GM21390 (cell line): Measurements from ENCODE around the gene SCO2.

ENCODE experiments used
- ATAC-seq: cut with Tn5 transposase; IDR thresholded peaks from one replicate; pipeline ENCODE4 v1.9.1; 2021; ENCODE audit not compliant: unreplicated experiment

Gene SCO2

DNA sequence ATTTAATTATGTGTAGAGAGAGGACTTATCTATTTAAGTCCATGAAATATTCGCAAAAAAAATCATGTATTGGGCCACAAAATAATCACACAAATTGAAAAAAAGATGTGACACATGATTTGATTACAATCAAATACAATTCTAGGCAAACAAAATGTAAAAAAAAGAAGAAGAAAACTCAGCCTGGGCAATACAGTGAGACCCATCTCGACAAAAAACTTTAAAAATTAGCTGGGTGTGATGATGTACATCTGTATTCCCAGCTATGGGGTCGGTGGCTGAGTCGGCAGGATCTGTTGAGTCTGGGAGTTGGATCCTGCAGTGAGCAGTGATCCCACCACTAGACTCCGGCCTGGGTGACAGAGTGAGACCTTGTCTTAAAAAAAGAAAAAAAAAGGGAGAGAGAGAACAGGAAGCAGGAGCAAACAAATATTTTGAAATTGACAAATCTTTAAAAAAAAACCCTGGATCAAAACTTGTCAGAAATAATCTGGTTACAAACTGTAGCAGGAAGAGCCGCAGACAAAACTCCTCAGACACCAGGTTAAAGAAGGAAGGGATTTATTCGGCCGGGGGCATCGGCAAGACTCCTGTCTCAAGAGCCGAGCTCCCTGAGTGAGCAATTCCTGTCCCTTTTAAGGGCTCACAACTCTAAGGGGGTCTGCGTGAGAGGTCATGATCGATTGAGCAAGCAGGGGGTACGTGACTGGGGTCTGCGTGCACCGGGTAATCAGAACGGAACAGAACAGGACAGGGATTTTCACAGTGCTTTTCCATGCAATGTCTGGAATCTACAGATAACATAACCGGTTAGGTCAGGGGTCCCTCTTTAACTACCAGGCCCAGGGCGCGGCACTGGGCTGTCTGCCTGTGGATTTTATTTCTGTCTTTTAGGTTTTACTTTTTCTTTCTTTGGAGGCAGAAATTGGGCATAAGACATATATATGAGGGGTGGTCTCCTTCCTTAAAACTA, 7.7 kb upstream of the SCO2 start:
- ATAC-seq: no peak

DNA sequence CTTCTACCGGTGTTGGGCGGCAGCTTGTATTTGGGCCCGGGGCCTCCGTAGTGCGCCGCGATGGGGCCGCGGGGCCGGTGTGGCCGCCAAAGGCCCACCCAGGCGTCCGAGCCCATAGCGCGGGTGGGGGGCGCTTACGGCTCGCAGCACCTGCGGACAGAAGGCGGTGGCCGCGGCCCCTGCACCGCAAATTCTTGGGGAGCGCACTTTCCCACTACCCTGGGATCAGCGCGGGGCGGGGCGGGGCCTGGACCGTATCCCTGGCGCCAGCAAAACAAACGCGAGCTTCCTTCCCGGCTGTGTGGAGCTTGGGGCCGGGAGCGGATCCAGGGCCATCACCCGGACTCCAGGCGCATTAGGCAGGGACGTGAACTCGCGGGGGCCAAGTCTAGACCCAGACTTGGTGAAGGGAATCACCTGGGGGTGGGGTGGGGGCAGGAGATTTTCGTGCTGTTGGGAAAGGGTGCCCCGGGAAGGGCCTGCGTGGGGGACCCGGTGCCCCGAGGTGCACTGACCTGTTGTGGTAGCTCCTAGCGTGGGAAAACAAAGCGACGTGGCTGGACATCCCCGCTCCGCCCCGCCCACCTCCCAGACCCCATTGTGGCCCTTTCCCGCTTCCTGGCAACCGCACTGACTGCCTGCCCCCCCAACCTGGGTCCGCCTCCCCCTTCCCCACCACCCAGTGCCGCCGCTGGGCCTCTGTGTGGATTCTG, 6.7 kb upstream of the SCO2 start:
- no peak for ATAC-seq

DNA sequence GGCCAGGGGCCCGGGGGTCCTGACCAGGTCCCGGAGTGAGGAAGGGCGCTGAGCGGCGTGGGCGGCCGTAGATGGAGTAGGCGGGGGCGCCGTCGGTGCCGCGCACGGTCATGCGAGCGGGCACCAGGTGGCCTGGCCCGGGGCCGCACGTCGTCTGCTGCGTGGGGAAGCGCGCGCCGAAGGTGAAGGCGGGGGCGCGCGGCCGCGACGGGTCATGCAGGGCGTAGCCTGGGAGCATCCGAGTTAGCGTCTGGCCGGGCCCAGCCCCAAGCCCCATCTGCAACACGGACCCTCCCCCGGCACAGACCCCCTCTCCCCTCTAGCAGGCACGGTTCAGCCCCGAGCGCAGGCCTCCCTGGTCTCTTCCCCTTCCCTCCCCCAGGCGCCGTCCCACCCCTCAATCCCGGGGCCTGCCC, 6.2 kb upstream of the SCO2 start:
- no peak for ATAC-seq

DNA sequence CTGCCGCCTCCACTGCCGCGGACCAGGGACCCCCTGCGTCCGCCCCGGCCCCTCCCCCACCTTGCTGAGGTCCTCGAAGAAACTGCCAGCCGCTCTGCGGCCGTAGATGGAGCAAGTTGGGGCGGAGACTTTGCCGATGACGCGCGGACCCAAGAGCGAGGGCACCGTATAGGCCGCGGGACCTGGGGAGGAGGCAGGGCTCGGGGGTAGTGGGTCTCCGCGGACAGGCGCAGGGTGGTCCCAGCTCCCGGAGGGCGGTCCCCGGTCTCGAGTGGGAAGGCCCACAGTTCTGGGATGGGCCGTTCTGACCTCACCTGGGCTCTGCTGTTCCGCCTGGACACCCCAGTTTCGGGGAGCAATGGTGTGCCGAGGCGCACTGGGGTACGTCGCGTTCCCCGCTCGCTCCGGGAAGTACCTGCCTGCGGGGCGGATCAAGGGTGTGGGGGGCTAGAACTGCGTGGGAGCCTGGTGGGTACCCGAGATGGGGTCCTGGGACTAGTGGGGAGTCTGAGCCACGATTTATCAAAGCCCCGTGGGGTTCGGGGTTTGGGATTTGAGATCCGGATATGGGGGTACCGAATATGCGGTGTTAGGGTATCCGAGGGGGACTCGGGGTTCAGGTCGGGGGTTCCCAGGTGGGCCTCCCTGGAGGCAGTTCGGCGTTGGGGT, 5.6 kb upstream of the SCO2 start:
- no peak for ATAC-seq

DNA sequence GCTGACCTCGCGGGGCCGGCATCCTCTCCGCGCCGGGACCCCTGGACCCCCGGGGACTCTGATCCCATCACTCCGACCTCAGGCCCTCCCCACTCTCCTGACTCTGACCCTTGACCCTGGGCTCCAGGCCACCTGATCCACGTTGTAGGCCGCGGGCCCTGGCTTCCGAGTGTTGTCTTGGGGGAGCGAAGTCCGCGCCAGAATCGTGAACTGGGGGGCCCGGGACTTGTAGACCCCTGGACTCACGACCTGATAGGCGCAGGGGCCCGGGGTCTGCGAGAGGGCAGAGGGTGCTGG, 5.1 kb upstream of the SCO2 start:
- ATAC-seq: no peak

GRCh38 chr22:50529897-50530579, 4.6 kb upstream of the SCO2 start, which contains the start of gene TYMP:
Gene TYMP (minus strand): TSS chr22:50530012. CDS start chr22:50529709, 303 bp downstream.
- peak; percentile 20 for ATAC-seq

GRCh38 chr22:50529416-50529896, 4.1 kb upstream of the SCO2 start:
- no peak for ATAC-seq

DNA sequence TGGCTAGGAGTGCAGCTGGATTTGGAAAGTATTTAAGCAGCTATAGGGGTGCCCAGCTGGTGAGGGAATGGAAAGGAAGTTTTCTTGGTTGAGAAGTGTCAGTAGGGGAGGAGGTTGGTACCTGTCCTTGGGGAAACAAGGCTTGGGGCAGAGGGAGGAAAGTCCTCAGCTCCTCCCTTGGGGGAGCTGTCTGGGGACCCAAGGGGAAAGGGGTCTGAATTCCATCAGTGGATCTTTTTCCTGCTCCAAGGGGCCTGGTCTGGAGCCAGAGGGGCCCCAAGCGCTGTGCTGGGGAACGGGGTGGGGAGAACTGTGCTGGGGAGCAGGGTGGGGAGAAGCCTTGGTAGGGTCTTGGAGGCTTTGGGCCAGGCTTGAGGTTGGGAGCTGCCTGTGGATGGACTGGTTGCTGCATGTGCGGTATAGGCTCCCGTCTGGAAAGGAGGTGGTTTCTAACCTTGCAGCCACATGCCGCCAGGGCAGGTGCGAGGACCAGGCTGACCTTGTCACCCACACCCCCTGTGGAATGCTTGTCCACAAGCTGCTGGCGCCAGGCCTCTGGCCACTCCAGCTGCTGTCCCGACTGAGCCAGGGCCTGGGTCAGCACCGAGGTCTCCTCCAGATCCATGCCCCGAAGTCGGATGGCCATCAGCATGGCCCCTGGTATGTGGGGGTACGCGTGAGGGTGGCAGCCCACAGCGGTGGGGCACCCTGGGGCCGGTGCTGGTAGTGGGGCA, 3.5 kb upstream of the SCO2 start:
- ATAC-seq: no peak

GRCh38 chr22:50527921-50528681, 2.7 kb upstream of the SCO2 start:
- ATAC-seq: no peak

GRCh38 chr22:50526834-50527801, 1.7 kb upstream of the SCO2 start:
- ATAC-seq: no peak

DNA sequence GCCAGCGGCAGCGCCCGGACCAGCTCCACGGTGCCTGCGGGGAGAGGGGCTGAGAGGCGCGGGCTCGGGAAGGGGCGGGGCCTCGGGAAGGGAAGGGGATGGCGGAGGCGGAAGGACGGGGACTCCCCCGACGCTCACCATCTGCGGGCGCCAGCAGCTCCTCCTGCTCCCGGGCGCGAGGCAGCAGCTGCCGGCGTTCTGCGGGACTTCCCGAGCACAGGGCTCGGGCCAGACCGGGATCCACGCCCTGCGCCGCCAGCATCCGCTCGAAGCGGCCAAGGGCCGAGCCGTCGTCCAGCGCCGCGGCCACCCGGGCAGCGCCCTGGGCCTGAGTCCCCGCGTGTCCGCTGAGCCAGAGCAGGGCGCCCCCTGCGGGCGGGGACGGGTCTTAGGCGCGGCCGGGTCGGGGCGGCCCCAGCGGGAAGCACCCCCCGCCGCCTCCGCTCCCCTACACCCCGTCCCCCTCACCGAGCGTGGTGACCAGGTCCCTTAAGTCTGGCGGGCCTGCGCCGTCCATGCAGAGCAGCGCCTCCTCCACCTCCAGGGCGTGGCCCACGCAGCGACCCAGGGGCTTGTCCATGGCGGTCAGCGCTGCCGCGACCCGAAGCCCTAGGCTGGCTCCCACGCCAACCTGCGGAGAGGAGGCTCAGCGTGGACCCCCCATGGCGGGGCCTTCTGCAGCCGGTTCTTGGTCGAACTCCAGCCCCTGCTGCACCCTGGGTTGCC, 873 bp upstream of the SCO2 start:
- ATAC-seq: peak; percentile 27

DNA sequence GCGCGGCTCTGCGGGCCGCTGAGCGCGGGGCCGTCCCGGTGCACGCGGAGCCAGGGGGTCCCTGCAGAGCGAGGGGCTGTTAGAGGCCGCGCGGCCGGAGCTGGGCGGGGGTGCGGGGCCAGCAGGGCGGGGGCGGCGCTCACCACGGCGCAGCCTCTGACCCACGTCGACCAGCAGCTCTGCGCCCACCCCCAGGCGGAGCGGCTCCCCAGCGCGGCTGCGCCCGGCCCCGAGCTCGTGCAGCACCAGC, 385 bp upstream of the SCO2 start:
- ATAC-seq: peak; percentile 16

- no peak for ATAC-seq
Measured at GRCh38 chr22:50524676-50525103, 708 bp downstream of the SCO2 start.

DNA sequence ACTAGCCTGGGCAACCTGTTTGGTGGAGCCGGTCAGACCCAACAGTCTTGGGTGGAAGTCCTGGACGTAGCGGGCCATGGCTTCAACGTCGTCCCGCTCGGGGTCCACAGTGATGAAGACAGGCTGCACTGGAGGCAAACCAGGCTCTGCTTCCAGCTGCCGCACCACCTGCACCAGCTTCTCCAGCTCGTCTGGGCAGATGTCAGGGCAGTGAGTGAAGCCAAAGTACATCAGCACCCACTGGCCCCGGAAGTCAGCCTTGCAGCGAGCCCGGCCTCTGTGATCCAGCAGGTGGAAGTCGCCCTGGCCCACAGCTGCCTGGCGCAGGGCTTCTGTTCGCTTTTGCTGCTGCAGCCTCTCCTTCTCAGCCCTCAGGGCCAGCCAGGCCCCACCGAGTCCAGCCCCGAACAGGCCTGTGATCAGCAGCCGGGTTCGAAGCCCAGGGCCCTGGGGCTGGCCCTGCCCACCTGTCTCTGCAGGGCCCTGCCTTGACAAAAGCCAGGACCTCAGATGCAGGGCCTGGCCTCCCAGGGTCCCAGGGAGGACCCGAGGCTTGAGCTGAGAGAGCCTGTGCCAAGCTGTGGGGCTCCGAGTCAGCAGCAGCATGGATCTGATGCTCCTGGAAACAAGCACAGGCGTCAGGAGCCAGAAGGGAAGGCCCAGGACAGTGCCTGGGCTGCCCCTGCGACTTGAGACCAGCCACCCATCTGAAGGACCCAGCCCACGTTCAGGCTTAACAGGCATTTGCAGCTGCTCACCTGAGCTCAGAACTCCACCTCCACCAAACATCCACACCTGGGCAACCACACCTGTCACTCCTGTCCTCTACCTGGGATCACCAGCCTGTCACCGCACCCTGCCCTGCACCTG, 1.4 kb downstream of the SCO2 start:
- ATAC-seq: no peak

GRCh38 chr22:50523458-50523805, 2.0 kb downstream of the SCO2 start:
- no peak for ATAC-seq

DNA sequence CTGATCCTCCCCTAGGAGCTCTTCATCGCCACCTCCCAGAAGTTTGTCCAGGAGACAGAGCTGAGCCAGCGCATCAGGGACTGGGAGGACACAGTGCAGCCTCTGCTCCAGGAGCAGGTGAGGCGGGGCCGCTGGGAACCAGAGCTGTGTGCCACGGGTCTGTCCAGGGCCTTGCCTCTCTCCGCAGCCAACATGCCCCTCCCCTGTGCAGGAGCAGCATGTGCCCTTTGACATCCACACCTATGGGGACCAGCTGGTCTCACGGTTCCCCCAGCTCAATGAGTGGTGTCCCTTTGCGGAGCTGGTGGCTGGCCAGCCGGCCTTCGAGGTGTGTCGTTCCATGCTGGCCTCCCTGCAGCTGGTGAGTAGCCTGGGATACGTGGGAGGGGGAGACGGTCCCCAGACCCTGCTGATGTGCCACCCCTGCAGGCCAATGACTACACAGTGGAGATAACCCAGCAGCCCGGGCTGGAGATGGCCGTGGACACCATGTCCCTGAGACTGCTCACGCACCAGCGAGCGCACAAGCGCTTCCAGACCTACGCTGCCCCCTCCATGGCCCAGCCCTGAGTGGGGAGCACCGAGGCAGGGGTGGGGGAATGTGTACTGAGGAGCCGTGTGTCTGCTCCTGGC, 2.5 kb downstream of the SCO2 start:
- no peak for ATAC-seq
